ENCODE results near the gene NRIP3. TPM values are rescaled to one million over a fixed set of nuclear protein-coding genes. Genes with fewer than 3 reads are reported as not detected.

Gene NRIP3
- total and polyA plus RNA-seq, 2 donors (not counting 3 experiments of a cell fraction or from before 2014, with no cell fraction given), result 3.7 to 9.9 TPM

DNA sequence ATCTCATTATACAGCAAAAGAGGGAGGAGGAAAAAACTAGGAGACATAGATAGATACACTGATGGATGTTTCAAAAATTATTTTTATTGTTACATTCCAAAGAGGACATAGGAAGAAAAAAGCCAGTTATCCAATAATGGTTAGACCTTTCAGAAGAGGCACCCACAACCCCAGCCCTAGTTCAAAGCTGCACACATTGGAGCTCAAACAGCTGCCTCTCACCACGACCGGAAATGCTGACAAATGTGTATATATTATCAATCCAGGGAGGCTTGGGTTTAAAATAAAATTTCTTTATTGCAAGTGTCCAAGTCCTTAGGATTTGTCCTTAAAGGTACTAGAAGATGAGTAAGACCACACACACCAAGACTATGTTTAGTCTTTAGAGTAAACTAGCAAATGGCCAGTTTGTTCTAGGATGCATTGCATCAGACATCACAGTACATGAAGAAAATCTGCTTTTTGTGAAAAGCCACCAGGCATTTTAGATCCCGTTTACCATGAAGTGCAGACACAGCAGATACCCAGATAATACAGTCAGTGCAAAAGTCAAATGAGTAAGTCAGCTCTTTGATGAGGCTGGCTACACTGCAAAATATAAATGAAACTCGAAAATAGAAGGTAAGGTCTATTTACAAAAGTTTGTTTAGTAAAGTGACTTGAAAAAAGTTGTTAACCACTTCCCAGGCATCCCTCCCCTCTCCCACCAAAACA lies 56.4 kb downstream of the NRIP3 start:
- H3K9me1 ChIP-seq (replicated peaks; ENCODE audit: control insufficient read depth, extremely low read depth, insufficient read depth, low read length), result no peaks in the 10 kb centered on the region
- TF ChIP-seq POLR2AphosphoS5 (IDR thresholded peaks at IDR 0.05; ENCODE audit: insufficient read depth, low read depth, low read length) (no peak), POLR2A (IDR thresholded peaks at IDR 0.05; ENCODE audit: low read depth, low read length) (no peak), JUN (IDR thresholded peaks at IDR 0.05; ENCODE audit: borderline replicate concordance, insufficient read depth, insufficient read length, low read depth) (no peak), GATA2 (IDR thresholded peaks at IDR 0.05; ENCODE audit: insufficient read depth, insufficient read length, low read depth, low read length) (no peak), FOS (IDR thresholded peaks at IDR 0.05; ENCODE audit: borderline replicate concordance, insufficient read depth, low read length) (no peak), MAX (IDR thresholded peaks at IDR 0.05; ENCODE audit: insufficient read depth, insufficient read length) (no peak)
- TF ChIP-seq, protein P1, sequence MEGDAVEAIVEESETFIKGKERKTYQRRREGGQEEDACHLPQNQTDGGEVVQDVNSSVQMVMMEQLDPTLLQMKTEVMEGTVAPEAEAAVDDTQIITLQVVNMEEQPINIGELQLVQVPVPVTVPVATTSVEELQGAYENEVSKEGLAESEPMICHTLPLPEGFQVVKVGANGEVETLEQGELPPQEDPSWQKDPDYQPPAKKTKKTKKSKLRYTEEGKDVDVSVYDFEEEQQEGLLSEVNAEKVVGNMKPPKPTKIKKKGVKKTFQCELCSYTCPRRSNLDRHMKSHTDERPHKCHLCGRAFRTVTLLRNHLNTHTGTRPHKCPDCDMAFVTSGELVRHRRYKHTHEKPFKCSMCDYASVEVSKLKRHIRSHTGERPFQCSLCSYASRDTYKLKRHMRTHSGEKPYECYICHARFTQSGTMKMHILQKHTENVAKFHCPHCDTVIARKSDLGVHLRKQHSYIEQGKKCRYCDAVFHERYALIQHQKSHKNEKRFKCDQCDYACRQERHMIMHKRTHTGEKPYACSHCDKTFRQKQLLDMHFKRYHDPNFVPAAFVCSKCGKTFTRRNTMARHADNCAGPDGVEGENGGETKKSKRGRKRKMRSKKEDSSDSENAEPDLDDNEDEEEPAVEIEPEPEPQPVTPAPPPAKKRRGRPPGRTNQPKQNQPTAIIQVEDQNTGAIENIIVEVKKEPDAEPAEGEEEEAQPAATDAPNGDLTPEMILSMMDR (IDR thresholded peaks at IDR 0.05; ENCODE audit: extremely low read depth in 1 of 2, insufficient read depth in 1 of 2, low read depth in 1 of 2, low read length in 2 of 2), result no peak
- dilution Hi-C loops (cut with MboI; ENCODE audit: extremely low pct_ligation_motif_present, low sequenced_read_pairs), result no loop called here
- intact Hi-C loops (cut with micrococcal nuclease), result no loop called here
- H3K36me3 ChIP-seq (ENCODE audit: control insufficient read depth in 2 of 2, extremely low read depth in 1 of 2, insufficient read depth in 2 of 2, low read length in 2 of 2), result peaks cover 3 to 4% of the 10 kb centered on the region in 2 experiments
- no peaks in the 10 kb centered on the region for H3K4me1 ChIP-seq (ENCODE audit: control insufficient read depth, extremely low read depth, insufficient read depth, low read length)
- no peaks in the 10 kb centered on the region for H3K9me3 ChIP-seq (replicated peaks; ENCODE audit: control insufficient read depth, insufficient read depth, low read length)
- no peak overlapping the region for H3K27ac ChIP-seq (ENCODE audit: insufficient read depth, low read depth, low read length)
- H4K20me1 ChIP-seq (replicated peaks; ENCODE audit: control insufficient read depth, extremely low read depth, insufficient read depth, low read length), result no peaks in the 10 kb centered on the region
- H3K9ac ChIP-seq (replicated peaks; ENCODE audit: extremely low read depth, insufficient read depth, low read length), result no peak overlapping the region
- DNase-seq (ENCODE audit: low read depth, low spot score) (no peak), FAIRE-seq (no peak)
- H2AFZ ChIP-seq (ENCODE audit: low read depth, low read length), result no peak overlapping the region
- ChIA-PET POLR2A (no interaction called here), CTCF (interaction anchor here (1.6 to 4.3 kb wide), 2 partner anchors 12 kb away, joined by 6 to 25 read pairs; no protein-coding TSS in a partner anchor)
- no peak overlapping the region for H3K4me3 ChIP-seq (replicated peaks in 1 of 3; ENCODE audit: insufficient read depth in 1 of 3, low read depth in 1 of 3, low read length in 3 of 3)
- H3K79me2 ChIP-seq (ENCODE audit: control insufficient read depth, insufficient read depth, low read length), result no peaks in the 10 kb centered on the region
- no peaks in the 10 kb centered on the region for H3K27me3 ChIP-seq (ENCODE audit: control insufficient read depth in 2 of 2, insufficient read depth in 2 of 2, low read length in 2 of 2)
- no peak overlapping the region for H3K4me2 ChIP-seq (ENCODE audit: insufficient read depth, low read length)
- TSS peak; percentile 54 for BruUV-seq (replicated peaks)

Data from endothelial cell of umbilical vein (primary cell).